Spinal cord (tissue), 10 donors: ENCODE data around the gene P2RX4. TPM values are rescaled to one million over a fixed set of nuclear protein-coding genes. Genes with fewer than 3 reads are reported as not detected.
"Not testable (repeated sequence)": the region's sequence is repeated elsewhere in the genome, so short reads cannot be mapped to it uniquely, and the experiment has no call there.

Experiments
- DNase-seq, 6 donors: peaks; one replicate each; pipeline versions ENCODE4 v3.0.0 to v3.0.0-alpha.2; 2013 to 2015; ENCODE audit warnings: low spot score in 6 of 6, low read depth in 4 of 6
- H3K27ac ChIP-seq: one replicate; pipeline ENCODE4 v1.5.1; 2013; ENCODE audit warnings: low read depth, low read length, control low read depth
- H3K27me3 ChIP-seq: one replicate; pipeline ENCODE4 v1.6.1; 2013; ENCODE audit warnings: low read length; ENCODE audit not compliant: control insufficient read depth, insufficient read depth
- H3K36me3 ChIP-seq: one replicate; pipeline ENCODE4 v1.6.1; 2013; ENCODE audit warnings: low read length; ENCODE audit not compliant: control insufficient read depth, insufficient read depth
- H3K4me1 ChIP-seq: one replicate; pipeline ENCODE4 v1.6.1; 2013; ENCODE audit warnings: low read length; ENCODE audit not compliant: control insufficient read depth, insufficient read depth
- H3K4me3 ChIP-seq: one replicate; pipeline ENCODE4 v1.5.1; 2013; ENCODE audit warnings: low read depth, low read length, control low read depth
- H3K9me3 ChIP-seq: one replicate; pipeline ENCODE4 v1.6.1; 2013; ENCODE audit warnings: low read length; ENCODE audit not compliant: control insufficient read depth, insufficient read depth
- WGBS: methylation state at CpG from one replicate; pipeline ENCODE4 v1.1.5; 2013; ENCODE audit warnings: missing lambda C conversion rate; ENCODE audit not compliant: insufficient coverage; 5-methylcytosine and 5-hydroxymethylcytosine counted together
- long read RNA-seq, 4 donors: transcript quantifications; one replicate each; lab custom pipeline, GENCODE V29; 2026
- polyA plus RNA-seq, 2 donors: library from polyadenylated mRNA; unstranded; fragments of 120-200 nt; gene quantifications; one replicate each; pipeline ENCODE4 v1.2.1, GENCODE V29; 2013; ENCODE audit not compliant: insufficient read length in 2 of 2
- total RNA-seq, 2 donors: library from RNA; depleted of rRNA in 1 of 2; stranded (reverse); fragments of 120-200 nt in 1 of 2; fragments of >200 nt in 1 of 2; gene quantifications; one replicate each; pipeline versions ENCODE4 v1.2.3 to v1.2.4, GENCODE V29; 2013 to 2014
- donor health status: healthy.

The P2RX4 gene, protein sequence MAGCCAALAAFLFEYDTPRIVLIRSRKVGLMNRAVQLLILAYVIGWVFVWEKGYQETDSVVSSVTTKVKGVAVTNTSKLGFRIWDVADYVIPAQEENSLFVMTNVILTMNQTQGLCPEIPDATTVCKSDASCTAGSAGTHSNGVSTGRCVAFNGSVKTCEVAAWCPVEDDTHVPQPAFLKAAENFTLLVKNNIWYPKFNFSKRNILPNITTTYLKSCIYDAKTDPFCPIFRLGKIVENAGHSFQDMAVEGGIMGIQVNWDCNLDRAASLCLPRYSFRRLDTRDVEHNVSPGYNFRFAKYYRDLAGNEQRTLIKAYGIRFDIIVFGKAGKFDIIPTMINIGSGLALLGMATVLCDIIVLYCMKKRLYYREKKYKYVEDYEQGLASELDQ
- total RNA-seq = 10 to 100 TPM; 14.4 to 27.9 TPM
- polyA plus RNA-seq = 10 to 100 TPM; 16.7 to 19.4 TPM
- long read RNA-seq, donor 1, partial matches to known transcripts = 0 of 2 reads
- long read RNA-seq, donor 1, other reads (novel, unspliced or antisense) = 0 of 2 reads
- long read RNA-seq, donor 2, partial matches to known transcripts = 0 of 2 reads
- long read RNA-seq, donor 2, other reads (novel, unspliced or antisense) = 0 of 2 reads
- long read RNA-seq, donor 3, partial matches to known transcripts = 0 of 2 reads
- long read RNA-seq, donor 3, other reads (novel, unspliced or antisense) = 0 of 2 reads
- long read RNA-seq, donor 4, transcript P2RX4-202 (12 exons, 2,032 nt) = major isoform, 5 of 5 reads
- long read RNA-seq, donor 4, partial matches to known transcripts = 0 of 5 reads
- long read RNA-seq, donor 4, other reads (novel, unspliced or antisense) = 0 of 5 reads

GRCh38 chr12:121209624-121210572 lies at the start of gene P2RX4:
P2RX4 (plus strand) TSS chr12:121210129; CDS start chr12:121210165, 36 bp downstream.
- no peaks in the 10 kb centered on the region for H3K9me3 ChIP-seq
- peaks cover 7% of the 10 kb centered on the region for H3K36me3 ChIP-seq
- peaks cover 21% of the 10 kb centered on the region for H3K4me1 ChIP-seq
- peak; percentile 66 to 97 (median 78) for DNase-seq
- WGBS = 2% methylated on average over 87 of the region's 97 CpGs
- no peaks in the 10 kb centered on the region for H3K27me3 ChIP-seq
- peak within 1 kb of the TSS; percentile 75 for H3K4me3 ChIP-seq
- peak within 1 kb of the TSS; percentile 85 for H3K27ac ChIP-seq

GRCh38 chr12:121162384-121162783 lies 47.5 kb upstream of the P2RX4 start:
- H3K9me3 ChIP-seq = no peaks in the 10 kb centered on the region
- H3K27ac ChIP-seq = no peak overlapping the region
- H3K36me3 ChIP-seq = peaks cover 34% of the 10 kb centered on the region
- no peaks in the 10 kb centered on the region for H3K27me3 ChIP-seq
- 84% methylated on average over 8 of the region's 10 CpGs for WGBS
- H3K4me3 ChIP-seq = no peak overlapping the region
- DNase-seq = no peak
- H3K4me1 ChIP-seq = peaks cover 5% of the 10 kb centered on the region

DNA sequence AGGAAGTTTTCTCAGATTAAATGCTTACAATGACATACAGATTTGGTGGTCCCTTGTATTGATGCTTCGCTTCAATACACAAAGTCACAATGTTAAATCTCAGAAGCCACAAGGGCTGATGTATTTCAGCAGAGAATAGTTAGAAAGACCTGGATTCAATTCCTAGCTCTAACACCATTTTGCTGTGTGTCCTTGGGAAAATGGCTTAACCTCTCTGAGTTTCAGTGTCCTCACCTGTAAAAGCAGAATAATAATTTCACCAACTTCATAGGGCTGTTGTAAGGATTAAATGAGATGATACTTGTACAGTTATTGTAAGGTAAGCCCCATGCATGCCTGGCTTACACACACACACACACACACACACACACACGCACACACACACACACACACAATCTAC lies 46.9 kb upstream of the P2RX4 start:
- WGBS = no CpG with 5 or more reads among the region's 2 CpGs
- H3K27me3 ChIP-seq = no peaks in the 10 kb centered on the region
- H3K36me3 ChIP-seq = peaks cover 32% of the 10 kb centered on the region
- no peak for DNase-seq
- H3K4me3 ChIP-seq = no peak overlapping the region
- H3K4me1 ChIP-seq = peaks cover 5% of the 10 kb centered on the region
- no peak overlapping the region for H3K27ac ChIP-seq
- H3K9me3 ChIP-seq = no peaks in the 10 kb centered on the region

GRCh38 chr12:121164839-121165238 lies 45.1 kb upstream of the P2RX4 start:
- DNase-seq, H3K4me3 ChIP-seq, H3K27me3 ChIP-seq, H3K27ac ChIP-seq, H3K4me1 ChIP-seq, H3K9me3 ChIP-seq: not testable (repeated sequence)
- peaks cover 29% of the 10 kb centered on the region for H3K36me3 ChIP-seq
- no CpG with 5 or more reads among the region's 6 CpGs for WGBS

DNA sequence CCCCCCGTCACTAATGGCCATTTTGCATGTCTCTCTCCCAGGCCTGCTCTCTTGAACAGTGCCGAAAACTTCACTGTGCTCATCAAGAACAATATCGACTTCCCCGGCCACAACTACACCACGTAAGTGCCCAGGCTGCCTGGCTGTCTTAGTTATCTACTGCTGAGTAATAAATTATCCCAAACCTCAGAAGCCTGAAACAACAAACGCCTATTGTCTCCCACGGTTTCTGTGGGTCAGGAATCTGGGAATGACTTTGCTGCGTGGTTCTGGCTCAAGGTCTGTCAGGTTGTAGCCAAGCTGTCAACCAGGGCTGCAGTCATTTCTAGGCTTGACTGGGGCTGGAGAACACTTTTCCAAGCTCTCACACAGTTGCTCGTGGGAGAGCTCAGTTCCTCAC lies 44.6 kb upstream of the P2RX4 start:
- no peaks in the 10 kb centered on the region for H3K27me3 ChIP-seq
- H3K4me3 ChIP-seq = no peak overlapping the region
- 70% methylated on average over 9 of the region's 9 CpGs for WGBS
- DNase-seq = no peak
- H3K9me3 ChIP-seq = no peaks in the 10 kb centered on the region
- H3K36me3 ChIP-seq = peaks cover 25% of the 10 kb centered on the region
- H3K27ac ChIP-seq = no peak overlapping the region
- peaks cover 5% of the 10 kb centered on the region for H3K4me1 ChIP-seq

DNA sequence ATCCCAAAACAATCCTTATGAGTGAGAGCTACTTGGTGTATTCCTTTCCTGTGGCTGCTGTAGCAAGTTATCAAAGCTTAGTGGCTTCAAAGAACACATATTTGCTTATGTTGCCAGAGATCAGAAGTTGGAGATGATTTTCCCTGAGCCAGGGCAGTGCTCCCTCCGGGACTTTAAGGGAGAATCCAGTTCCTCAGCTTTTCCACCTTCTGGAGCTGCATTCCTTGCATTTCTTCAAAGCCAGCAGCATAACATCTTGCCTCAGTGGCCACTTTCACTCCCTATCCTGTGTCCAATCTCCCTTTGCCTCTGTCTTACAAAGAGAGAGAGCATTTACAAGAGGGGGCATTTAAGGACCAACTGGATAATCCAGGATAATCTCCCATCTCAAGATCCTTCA lies 43.6 kb upstream of the P2RX4 start:
- peaks cover 5% of the 10 kb centered on the region for H3K4me1 ChIP-seq
- H3K36me3 ChIP-seq = peaks cover 24% of the 10 kb centered on the region
- DNase-seq = no peak
- no peak overlapping the region for H3K4me3 ChIP-seq
- no peak overlapping the region for H3K27ac ChIP-seq
- H3K27me3 ChIP-seq = no peaks in the 10 kb centered on the region
- WGBS = 100% methylated on average over 1 of the region's 1 CpG
- H3K9me3 ChIP-seq = no peaks in the 10 kb centered on the region

GRCh38 chr12:121167232-121167820 lies 42.6 kb upstream of the P2RX4 start:
- DNase-seq = no peak
- H3K27me3 ChIP-seq = no peaks in the 10 kb centered on the region
- 64% methylated on average over 9 of the region's 14 CpGs for WGBS
- H3K4me3 ChIP-seq = no peak overlapping the region
- no peaks in the 10 kb centered on the region for H3K9me3 ChIP-seq
- H3K27ac ChIP-seq = no peak overlapping the region
- peaks cover 20% of the 10 kb centered on the region for H3K36me3 ChIP-seq
- H3K4me1 ChIP-seq = peaks cover 5% of the 10 kb centered on the region

DNA sequence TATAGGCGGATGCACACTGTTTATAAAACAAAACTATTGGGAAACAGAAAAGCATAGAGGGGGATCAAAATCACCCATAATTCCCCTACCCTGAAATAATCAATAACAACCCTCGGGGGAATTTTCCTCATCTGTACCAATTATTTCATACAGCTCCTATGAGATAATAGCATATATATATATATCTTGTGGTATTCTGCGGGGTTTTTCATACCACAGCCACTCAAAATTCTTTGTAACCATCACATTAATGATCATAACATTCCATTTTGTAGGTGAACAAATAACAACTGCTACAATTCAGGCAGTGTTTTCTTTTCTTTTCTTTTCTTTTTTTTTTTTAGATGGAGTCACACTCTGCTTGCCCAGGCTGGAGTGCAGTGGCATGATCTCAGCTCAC lies 42.0 kb upstream of the P2RX4 start:
- Histone ChIP-seq H3K36me3 (peaks cover 17% of the 10 kb centered on the region), H3K4me3 (no peak overlapping the region), H3K4me1 (peaks cover 5% of the 10 kb centered on the region), H3K9me3 (no peaks in the 10 kb centered on the region), H3K27ac (no peak overlapping the region), H3K27me3 (no peaks in the 10 kb centered on the region)
- WGBS = no CpG with 5 or more reads among the region's 3 CpGs
- no peak for DNase-seq

DNA sequence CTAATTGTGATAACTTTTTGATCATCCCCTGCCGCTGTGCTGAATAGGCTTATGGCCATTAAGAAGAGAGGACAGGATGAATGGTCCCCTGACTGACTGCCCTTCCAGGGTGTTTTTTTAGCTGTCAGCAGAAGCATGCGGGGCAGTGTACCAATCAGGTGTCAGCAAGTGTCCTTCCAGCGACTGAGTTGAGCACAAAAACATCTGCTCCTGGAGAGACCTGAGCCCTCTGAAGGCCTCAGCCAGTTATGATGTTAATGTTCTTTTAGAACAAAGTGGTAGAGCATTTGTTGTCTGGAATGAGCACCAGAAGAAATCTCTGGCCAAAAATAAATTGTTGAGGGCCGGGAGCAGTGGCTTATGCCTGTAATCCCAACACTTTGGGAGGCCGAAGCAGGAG lies 39.8 kb upstream of the P2RX4 start:
- 66% methylated on average over 5 of the region's 5 CpGs for WGBS
- Histone ChIP-seq H3K36me3 (peaks cover 16% of the 10 kb centered on the region), H3K27ac (no peak overlapping the region), H3K27me3 (no peaks in the 10 kb centered on the region), H3K9me3 (no peaks in the 10 kb centered on the region), H3K4me3 (no peak overlapping the region), H3K4me1 (peaks cover 4% of the 10 kb centered on the region)
- DNase-seq = no peak
